GM23338 (cell line): ENCODE data around the gene CEBPZ. TPM values are rescaled to one million over a fixed set of nuclear protein-coding genes. Genes with fewer than 3 reads are reported as not detected.

ENCODE experiments used
- ATAC-seq: fragments of 200-7000 bp; cut with Tn5 transposase; 3 replicates; pipeline ENCODE4 v1.9.1; 2020
- DNase-seq: peaks from one replicate; pipeline ENCODE4 v3.0.0-alpha.2; 2015; ENCODE audit warnings: low spot score
- H2AFZ ChIP-seq: fragments of 200-600 bp; sonication (generic); 2 replicates; pipeline ENCODE4 v1.8.0; 2016; ENCODE audit warnings: antibody characterized with exemption, mild to moderate bottlenecking, moderate library complexity
- H3F3A ChIP-seq: fragments of 200-600 bp; sonication (generic); replicated peaks from 2 replicates; pipeline ENCODE4 v1.8.0; 2017; ENCODE audit warnings: antibody characterized with exemption, mixed run types, low read depth
- H3K27ac ChIP-seq: fragments of 200-600 bp; sonication (generic); 2 replicates; pipeline ENCODE4 v1.6.1; 2016; ENCODE audit warnings: low read depth
- H3K27me3 ChIP-seq: fragments of 200-600 bp; sonication (generic); 2 replicates; pipeline ENCODE4 v1.8.0; 2016; ENCODE audit warnings: mild to moderate bottlenecking, mixed run types, moderate library complexity; ENCODE audit not compliant: insufficient read depth
- H3K36me3 ChIP-seq: fragments of 200-600 bp; sonication (generic); 2 replicates; pipeline ENCODE4 v1.8.0; 2016; ENCODE audit warnings: mild to moderate bottlenecking; ENCODE audit not compliant: insufficient read depth
- H3K4me1 ChIP-seq: fragments of 200-600 bp; sonication (generic); 2 replicates; pipeline ENCODE4 v1.8.0; 2016; ENCODE audit warnings: mild to moderate bottlenecking, moderate library complexity; ENCODE audit not compliant: insufficient read depth
- H3K4me2 ChIP-seq: fragments of 200-600 bp; sonication (generic); 2 replicates; pipeline ENCODE4 v1.7.1; 2017; ENCODE audit warnings: mixed run types
- H3K4me3 ChIP-seq: fragments of 200-600 bp; sonication (generic); 2 replicates; pipeline ENCODE4 v1.6.1; 2016; ENCODE audit warnings: mixed run types
- H3K79me2 ChIP-seq: fragments of 200-600 bp; sonication (generic); replicated peaks from 2 replicates; pipeline ENCODE4 v1.8.0; 2017; ENCODE audit warnings: mild to moderate bottlenecking; ENCODE audit not compliant: insufficient read depth
- H3K9me2 ChIP-seq: fragments of 200-600 bp; sonication (generic); 2 replicates; pipeline ENCODE4 v1.8.0; 2017; ENCODE audit not compliant: insufficient read depth
- H4K20me1 ChIP-seq: fragments of 200-600 bp; sonication (generic); replicated peaks from 2 replicates; pipeline ENCODE4 v1.8.0; 2017; ENCODE audit warnings: mild to moderate bottlenecking; ENCODE audit not compliant: insufficient read depth
- H3K27ac Mint-ChIP-seq: 2 replicates; pipeline ENCODE4 v1.8.0; 2020; ENCODE audit warnings: inconsistent platforms, mild to moderate bottlenecking, moderate library complexity, mixed read lengths
- H3K27me3 Mint-ChIP-seq: 3 replicates; pipeline ENCODE4 v1.8.0; 2022; ENCODE audit warnings: low read depth, mild to moderate bottlenecking, moderate library complexity, mixed read lengths, inconsistent platforms; ENCODE audit not compliant: insufficient read depth, poor library complexity
- H3K36me3 Mint-ChIP-seq: 3 replicates; pipeline ENCODE4 v1.8.0; 2021; ENCODE audit warnings: low read depth, mild to moderate bottlenecking, inconsistent platforms, moderate library complexity, mixed read lengths
- H3K4me1 Mint-ChIP-seq: 3 replicates; pipeline ENCODE4 v1.8.0; 2020; ENCODE audit warnings: mild to moderate bottlenecking, inconsistent platforms, mixed read lengths
- H3K4me3 Mint-ChIP-seq: 3 replicates; pipeline ENCODE4 v1.8.0; 2021; ENCODE audit warnings: moderate library complexity, mild to moderate bottlenecking, inconsistent platforms, mixed read lengths
- H3K9me3 Mint-ChIP-seq: 3 replicates; pipeline ENCODE4 v1.8.0; 2020; ENCODE audit warnings: moderate library complexity, mild to moderate bottlenecking, inconsistent platforms, mixed read lengths
- CREB1 ChIP-seq: fragments of 250-450 bp; sonication (Bioruptor Pico); IDR thresholded peaks from 2 replicates; pipeline ENCODE4 v1.5.0; 2020; ENCODE audit warnings: low read depth, mild to moderate bottlenecking, moderate library complexity
- EZH2phosphoT487 ChIP-seq: fragments of 200-600 bp; sonication (generic); IDR thresholded peaks from one replicate; pipeline ENCODE4 v1.8.1; 2018; ENCODE audit warnings: antibody characterized with exemption; ENCODE audit not compliant: unreplicated experiment
- JUNB ChIP-seq: IDR thresholded peaks from one replicate; pipeline ENCODE4 v1.6.1; 2016; ENCODE audit warnings: antibody characterized with exemption; ENCODE audit not compliant: unreplicated experiment
- NANOG ChIP-seq: IDR thresholded peaks from 2 replicates; pipeline ENCODE4 v1.6.1; 2016; ENCODE audit warnings: antibody characterized with exemption, borderline replicate concordance
- STAT1 ChIP-seq: IDR thresholded peaks from one replicate; pipeline ENCODE4 v1.6.1; 2016; ENCODE audit warnings: antibody characterized with exemption; ENCODE audit not compliant: unreplicated experiment
- polyA plus RNA-seq: library from polyadenylated mRNA; unstranded; fragments of >200 nt; fragmentation: Nextera tagmentation; extraction: Ambion mirVana; gene quantifications from 2 replicates; pipeline ENCODE4 v1.2.1, GENCODE V29; 2016
- total RNA-seq: library from RNA; depleted of rRNA; stranded (reverse); fragments of >200 nt; shearing (Covaris generic); gene quantifications from 2 replicates; pipeline ENCODE4 v1.2.3, GENCODE V29; 2014
- TF ChIP-seq, protein P1 (sequence below): IDR thresholded peaks from 2 replicates; pipeline ENCODE4 v1.6.1; 2016; ENCODE audit warnings: antibody characterized with exemption
- TF ChIP-seq, protein P2 (sequence below): fragments of 250-450 bp; sonication (Bioruptor Pico); IDR thresholded peaks from 2 replicates; pipeline ENCODE4 v1.5.0; 2020; ENCODE audit warnings: mild to moderate bottlenecking, moderate library complexity

The CEBPZ gene
- total and polyA plus RNA-seq, 2 experiments from 2014 or later, result 133 to 185 TPM

DNA sequence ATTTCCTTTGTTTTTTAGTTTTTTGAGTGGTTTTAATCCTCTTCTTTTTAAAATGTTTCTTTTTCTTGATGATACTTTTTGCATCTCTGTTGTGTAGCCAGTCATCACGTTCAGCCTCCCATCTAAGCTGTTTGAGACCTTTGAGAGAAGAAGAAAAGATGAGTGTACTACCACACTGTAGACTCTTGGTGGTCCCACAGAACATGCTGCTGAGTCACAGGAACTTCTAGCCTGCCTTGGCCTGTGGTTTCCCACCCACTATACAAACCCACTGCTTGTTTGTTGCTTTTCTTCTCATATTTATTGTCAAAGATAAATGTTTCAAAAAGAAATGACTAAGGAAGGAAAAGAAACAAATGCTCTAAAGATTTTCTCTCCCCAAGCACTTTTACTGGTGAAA is 29.6 kb downstream of the CEBPZ start (continued):
- no peak for TF ChIP-seq EZH2phosphoT487
- TF ChIP-seq, protein P1, sequence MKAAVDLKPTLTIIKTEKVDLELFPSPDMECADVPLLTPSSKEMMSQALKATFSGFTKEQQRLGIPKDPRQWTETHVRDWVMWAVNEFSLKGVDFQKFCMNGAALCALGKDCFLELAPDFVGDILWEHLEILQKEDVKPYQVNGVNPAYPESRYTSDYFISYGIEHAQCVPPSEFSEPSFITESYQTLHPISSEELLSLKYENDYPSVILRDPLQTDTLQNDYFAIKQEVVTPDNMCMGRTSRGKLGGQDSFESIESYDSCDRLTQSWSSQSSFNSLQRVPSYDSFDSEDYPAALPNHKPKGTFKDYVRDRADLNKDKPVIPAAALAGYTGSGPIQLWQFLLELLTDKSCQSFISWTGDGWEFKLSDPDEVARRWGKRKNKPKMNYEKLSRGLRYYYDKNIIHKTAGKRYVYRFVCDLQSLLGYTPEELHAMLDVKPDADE, result no peak
- TF ChIP-seq JUNB, result no peak

DNA sequence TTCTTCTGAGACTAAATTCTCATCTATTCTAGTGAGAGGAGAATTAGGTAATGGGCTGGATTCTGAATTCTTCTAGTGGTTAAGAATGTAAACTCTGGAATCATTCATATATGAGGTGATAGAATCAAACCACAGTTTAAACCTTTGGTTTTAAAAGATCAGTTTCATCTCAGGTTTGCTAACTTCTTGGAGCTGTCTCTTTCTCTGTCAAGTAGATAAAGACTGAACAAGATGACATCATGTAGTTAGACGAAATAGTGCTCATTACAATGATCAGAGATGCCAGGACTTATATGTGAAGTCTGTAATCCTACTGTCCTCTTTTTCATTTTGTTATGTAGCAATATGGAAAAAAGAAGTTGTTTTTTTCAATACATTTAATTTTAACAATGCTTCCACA is 30.2 kb downstream of the CEBPZ start:
- Mint-ChIP-seq H3K27me3 (peaks cover 46% of the 10 kb centered on the region), H3K4me3 (no peak overlapping the region), H3K4me1 (peaks cover 57% of the 10 kb centered on the region), H3K9me3 (peaks cover 41% of the 10 kb centered on the region), H3K27ac (no peak overlapping the region), H3K36me3 (peaks cover 77% of the 10 kb centered on the region)
- Histone ChIP-seq H3K4me2 (peak overlapping the region; percentile 91; the same call in 1 of the 2 replicates), H2AFZ (no peak overlapping the region), H4K20me1 (no peaks in the 10 kb centered on the region), H3K4me1 (peaks cover 50% of the 10 kb centered on the region), H3K4me3 (no peak overlapping the region), H3K36me3 (peaks cover 35% of the 10 kb centered on the region), H3K79me2 (peaks cover 70% of the 10 kb centered on the region), H3K9me2 (no peaks in the 10 kb centered on the region), H3K27me3 (no peaks in the 10 kb centered on the region), H3F3A (peaks cover 29% of the 10 kb centered on the region), H3K27ac (peak overlapping the region; percentile 89)
- ATAC-seq (no peak), DNase-seq (no peak)
- no peak for TF ChIP-seq STAT1
- TF ChIP-seq, protein P2, sequence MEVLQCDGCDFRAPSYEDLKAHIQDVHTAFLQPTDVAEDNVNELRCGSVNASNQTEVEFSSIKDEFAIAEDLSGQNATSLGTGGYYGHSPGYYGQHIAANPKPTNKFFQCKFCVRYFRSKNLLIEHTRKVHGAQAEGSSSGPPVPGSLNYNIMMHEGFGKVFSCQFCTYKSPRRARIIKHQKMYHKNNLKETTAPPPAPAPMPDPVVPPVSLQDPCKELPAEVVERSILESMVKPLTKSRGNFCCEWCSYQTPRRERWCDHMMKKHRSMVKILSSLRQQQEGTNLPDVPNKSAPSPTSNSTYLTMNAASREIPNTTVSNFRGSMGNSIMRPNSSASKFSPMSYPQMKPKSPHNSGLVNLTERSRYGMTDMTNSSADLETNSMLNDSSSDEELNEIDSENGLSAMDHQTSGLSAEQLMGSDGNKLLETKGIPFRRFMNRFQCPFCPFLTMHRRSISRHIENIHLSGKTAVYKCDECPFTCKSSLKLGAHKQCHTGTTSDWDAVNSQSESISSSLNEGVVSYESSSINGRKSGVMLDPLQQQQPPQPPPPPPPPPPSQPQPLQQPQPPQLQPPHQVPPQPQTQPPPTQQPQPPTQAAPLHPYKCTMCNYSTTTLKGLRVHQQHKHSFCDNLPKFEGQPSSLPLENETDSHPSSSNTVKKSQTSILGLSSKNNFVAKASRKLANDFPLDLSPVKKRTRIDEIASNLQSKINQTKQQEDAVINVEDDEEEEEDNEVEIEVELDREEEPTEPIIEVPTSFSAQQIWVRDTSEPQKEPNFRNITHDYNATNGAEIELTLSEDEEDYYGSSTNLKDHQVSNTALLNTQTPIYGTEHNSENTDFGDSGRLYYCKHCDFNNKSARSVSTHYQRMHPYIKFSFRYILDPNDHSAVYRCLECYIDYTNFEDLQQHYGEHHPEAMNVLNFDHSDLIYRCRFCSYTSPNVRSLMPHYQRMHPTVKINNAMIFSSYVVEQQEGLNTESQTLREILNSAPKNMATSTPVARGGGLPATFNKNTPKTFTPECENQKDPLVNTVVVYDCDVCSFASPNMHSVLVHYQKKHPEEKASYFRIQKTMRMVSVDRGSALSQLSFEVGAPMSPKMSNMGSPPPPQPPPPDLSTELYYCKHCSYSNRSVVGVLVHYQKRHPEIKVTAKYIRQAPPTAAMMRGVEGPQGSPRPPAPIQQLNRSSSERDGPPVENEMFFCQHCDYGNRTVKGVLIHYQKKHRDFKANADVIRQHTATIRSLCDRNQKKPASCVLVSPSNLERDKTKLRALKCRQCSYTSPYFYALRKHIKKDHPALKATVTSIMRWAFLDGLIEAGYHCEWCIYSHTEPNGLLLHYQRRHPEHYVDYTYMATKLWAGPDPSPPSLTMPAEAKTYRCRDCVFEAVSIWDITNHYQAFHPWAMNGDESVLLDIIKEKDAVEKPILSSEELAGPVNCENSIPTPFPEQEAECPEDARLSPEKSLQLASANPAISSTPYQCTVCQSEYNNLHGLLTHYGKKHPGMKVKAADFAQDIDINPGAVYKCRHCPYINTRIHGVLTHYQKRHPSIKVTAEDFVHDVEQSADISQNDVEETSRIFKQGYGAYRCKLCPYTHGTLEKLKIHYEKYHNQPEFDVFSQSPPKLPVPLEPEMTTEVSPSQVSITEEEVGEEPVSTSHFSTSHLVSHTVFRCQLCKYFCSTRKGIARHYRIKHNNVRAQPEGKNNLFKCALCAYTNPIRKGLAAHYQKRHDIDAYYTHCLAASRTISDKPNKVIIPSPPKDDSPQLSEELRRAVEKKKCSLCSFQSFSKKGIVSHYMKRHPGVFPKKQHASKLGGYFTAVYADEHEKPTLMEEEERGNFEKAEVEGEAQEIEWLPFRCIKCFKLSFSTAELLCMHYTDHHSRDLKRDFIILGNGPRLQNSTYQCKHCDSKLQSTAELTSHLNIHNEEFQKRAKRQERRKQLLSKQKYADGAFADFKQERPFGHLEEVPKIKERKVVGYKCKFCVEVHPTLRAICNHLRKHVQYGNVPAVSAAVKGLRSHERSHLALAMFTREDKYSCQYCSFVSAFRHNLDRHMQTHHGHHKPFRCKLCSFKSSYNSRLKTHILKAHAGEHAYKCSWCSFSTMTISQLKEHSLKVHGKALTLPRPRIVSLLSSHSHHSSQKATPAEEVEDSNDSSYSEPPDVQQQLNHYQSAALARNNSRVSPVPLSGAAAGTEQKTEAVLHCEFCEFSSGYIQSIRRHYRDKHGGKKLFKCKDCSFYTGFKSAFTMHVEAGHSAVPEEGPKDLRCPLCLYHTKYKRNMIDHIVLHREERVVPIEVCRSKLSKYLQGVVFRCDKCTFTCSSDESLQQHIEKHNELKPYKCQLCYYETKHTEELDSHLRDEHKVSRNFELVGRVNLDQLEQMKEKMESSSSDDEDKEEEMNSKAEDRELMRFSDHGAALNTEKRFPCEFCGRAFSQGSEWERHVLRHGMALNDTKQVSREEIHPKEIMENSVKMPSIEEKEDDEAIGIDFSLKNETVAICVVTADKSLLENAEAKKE (CRISPR knock-in tag), result no peak
- TF ChIP-seq NANOG, result no peak
- TF ChIP-seq CREB1, result no peak
